Rectal smooth muscle tissue (tissue), 1 donor: Measurements from ENCODE around the gene MED27.

Experiments
- H3K27ac ChIP-seq: one replicate; pipeline ENCODE4 v1.7.0; 2013; ENCODE audit warnings: low read depth, low read length, inconsistent platforms
- H3K27me3 ChIP-seq: one replicate; pipeline ENCODE4 v1.7.0; 2013; ENCODE audit warnings: low read length; ENCODE audit not compliant: control insufficient read depth, insufficient read depth
- H3K36me3 ChIP-seq: one replicate; pipeline ENCODE4 v1.7.0; 2013; ENCODE audit warnings: low read length; ENCODE audit not compliant: control insufficient read depth, insufficient read depth
- H3K4me1 ChIP-seq: one replicate; pipeline ENCODE4 v1.7.0; 2013; ENCODE audit warnings: low read length; ENCODE audit not compliant: control insufficient read depth, insufficient read depth
- H3K4me3 ChIP-seq: one replicate; pipeline ENCODE4 v1.7.0; 2013; ENCODE audit warnings: low read length
- H3K9ac ChIP-seq: one replicate; pipeline ENCODE4 v1.7.0; 2013; ENCODE audit warnings: low read length

MED27 gene

GRCh38 chr9:132049900-132050299, 29.8 kb downstream of the MED27 start:
- Histone ChIP-seq H3K9ac (no peak overlapping the region), H3K27ac (no peak overlapping the region), H3K4me3 (no peak overlapping the region), H3K4me1 (no peaks in the 10 kb centered on the region), H3K27me3 (no peaks in the 10 kb centered on the region), H3K36me3 (no peaks in the 10 kb centered on the region)

GRCh38 chr9:132049323-132049882, 30.3 kb downstream of the MED27 start:
- no peak overlapping the region for H3K27ac ChIP-seq
- no peaks in the 10 kb centered on the region for H3K36me3 ChIP-seq
- H3K27me3 ChIP-seq, result no peaks in the 10 kb centered on the region
- no peaks in the 10 kb centered on the region for H3K4me1 ChIP-seq
- no peak overlapping the region for H3K9ac ChIP-seq
- no peak overlapping the region for H3K4me3 ChIP-seq

GRCh38 chr9:132048201-132048600, 31.5 kb downstream of the MED27 start:
- Histone ChIP-seq H3K27ac (no peak overlapping the region), H3K27me3 (no peaks in the 10 kb centered on the region)

GRCh38 chr9:132046456-132046855, 33.2 kb downstream of the MED27 start:
- H3K27me3 ChIP-seq, result no peaks in the 10 kb centered on the region
- H3K9ac ChIP-seq, result no peak overlapping the region
- no peak overlapping the region for H3K27ac ChIP-seq
- no peaks in the 10 kb centered on the region for H3K4me1 ChIP-seq
- H3K36me3 ChIP-seq, result peaks cover 3% of the 10 kb centered on the region
- H3K4me3 ChIP-seq, result no peak overlapping the region

More at GRCh38 chr9:132048201-132048600, 31.5 kb downstream of the MED27 start:
- H3K4me3 ChIP-seq, result no peak overlapping the region
- no peaks in the 10 kb centered on the region for H3K4me1 ChIP-seq
- no peak overlapping the region for H3K9ac ChIP-seq
- H3K36me3 ChIP-seq, result no peaks in the 10 kb centered on the region

- no peak overlapping the region for H3K9ac ChIP-seq
- no peak overlapping the region for H3K27ac ChIP-seq
- no peak overlapping the region for H3K4me3 ChIP-seq
- H3K4me1 ChIP-seq, result no peaks in the 10 kb centered on the region
- H3K36me3 ChIP-seq, result peaks cover 3% of the 10 kb centered on the region
- H3K27me3 ChIP-seq, result no peaks in the 10 kb centered on the region
Observed at GRCh38 chr9:132044176-132044875, 35.3 kb downstream of the MED27 start.

- H3K4me3 ChIP-seq, result no peak overlapping the region
- no peak overlapping the region for H3K27ac ChIP-seq
- no peak overlapping the region for H3K9ac ChIP-seq
- no peaks in the 10 kb centered on the region for H3K4me1 ChIP-seq
- no peaks in the 10 kb centered on the region for H3K27me3 ChIP-seq
- peaks cover 3% of the 10 kb centered on the region for H3K36me3 ChIP-seq
Observed at GRCh38 chr9:132043708-132044107, 36.0 kb downstream of the MED27 start.

GRCh38 chr9:132042324-132042723, 37.3 kb downstream of the MED27 start:
- Histone ChIP-seq H3K27ac (no peak overlapping the region), H3K4me1 (no peaks in the 10 kb centered on the region), H3K27me3 (no peaks in the 10 kb centered on the region), H3K36me3 (peaks cover 3% of the 10 kb centered on the region), H3K9ac (no peak overlapping the region), H3K4me3 (no peak overlapping the region)

- Histone ChIP-seq H3K27ac (no peak overlapping the region), H3K36me3 (peaks cover 3% of the 10 kb centered on the region), H3K4me3 (no peak overlapping the region), H3K9ac (no peak overlapping the region), H3K4me1 (no peaks in the 10 kb centered on the region), H3K27me3 (no peaks in the 10 kb centered on the region)
Observed at GRCh38 chr9:132041798-132042197, 37.9 kb downstream of the MED27 start.

GRCh38 chr9:132040808-132041207, 38.9 kb downstream of the MED27 start:
- H3K36me3 ChIP-seq, result peaks cover 3% of the 10 kb centered on the region
- H3K9ac ChIP-seq, result no peak overlapping the region
- H3K4me3 ChIP-seq, result no peak overlapping the region
- no peaks in the 10 kb centered on the region for H3K4me1 ChIP-seq
- no peaks in the 10 kb centered on the region for H3K27me3 ChIP-seq
- no peak overlapping the region for H3K27ac ChIP-seq

- Histone ChIP-seq H3K9ac (no peak overlapping the region), H3K4me3 (no peak overlapping the region), H3K27me3 (no peaks in the 10 kb centered on the region), H3K4me1 (no peaks in the 10 kb centered on the region), H3K27ac (no peak overlapping the region), H3K36me3 (peaks cover 3% of the 10 kb centered on the region)
Observed at GRCh38 chr9:132040246-132040645, 39.4 kb downstream of the MED27 start.

GRCh38 chr9:132039284-132039683, 40.4 kb downstream of the MED27 start:
- no peak overlapping the region for H3K27ac ChIP-seq
- H3K4me1 ChIP-seq, result no peaks in the 10 kb centered on the region
- peaks cover 3% of the 10 kb centered on the region for H3K36me3 ChIP-seq
- H3K27me3 ChIP-seq, result no peaks in the 10 kb centered on the region
- H3K9ac ChIP-seq, result no peak overlapping the region
- H3K4me3 ChIP-seq, result no peak overlapping the region

- Histone ChIP-seq H3K27ac (no peak overlapping the region), H3K4me3 (no peak overlapping the region), H3K36me3 (peaks cover 3% of the 10 kb centered on the region), H3K4me1 (no peaks in the 10 kb centered on the region), H3K9ac (no peak overlapping the region), H3K27me3 (no peaks in the 10 kb centered on the region)
Observed at GRCh38 chr9:132037458-132037857, 42.2 kb downstream of the MED27 start.

GRCh38 chr9:132036521-132036920, 43.1 kb downstream of the MED27 start:
- Histone ChIP-seq H3K27me3 (no peaks in the 10 kb centered on the region), H3K27ac (no peak overlapping the region), H3K4me1 (no peaks in the 10 kb centered on the region), H3K4me3 (no peak overlapping the region), H3K9ac (no peak overlapping the region), H3K36me3 (no peaks in the 10 kb centered on the region)
